Choroid plexus epithelial cell (primary cell): ENCODE data around the gene ZNF330.

Experiments
- DNase-seq: peaks from one replicate; pipeline ENCODE4 v3.0.0-alpha.2; 2010; ENCODE audit warnings: low read depth
- H3K4me3 ChIP-seq: 2 replicates; pipeline ENCODE4 v1.5.1; 2011; ENCODE audit warnings: low read depth, mild to moderate bottlenecking, control low read depth, low read length, moderate library complexity
- TF ChIP-seq, protein P1 (sequence below): conservative IDR thresholded peaks from 2 replicates; pipeline ENCODE4 v1.5.1; 2011; ENCODE audit warnings: low read depth, mild to moderate bottlenecking, control low read depth, inconsistent platforms, low read length, moderate library complexity

ZNF330 gene

DNA sequence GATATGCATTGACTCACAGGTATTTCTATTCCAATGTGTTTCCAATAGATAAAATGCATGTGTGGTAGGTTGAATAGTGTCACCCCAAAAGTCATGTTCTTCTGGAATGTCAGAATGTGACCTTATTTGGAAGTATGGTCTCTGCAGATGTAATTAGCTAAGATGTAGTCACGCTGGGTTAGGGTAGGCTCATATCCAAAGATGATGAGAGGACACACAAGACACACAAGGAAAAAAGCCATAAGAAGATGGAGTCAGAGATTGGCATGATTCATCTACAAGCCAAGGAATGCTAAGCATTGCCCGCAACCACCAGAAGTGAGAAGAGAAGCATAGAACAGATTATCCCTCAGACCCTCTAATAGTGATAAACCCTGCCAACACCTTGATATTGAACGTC, 17.5 kb downstream of the ZNF330 start:
- H3K4me3 ChIP-seq, result no peak overlapping the region
- TF ChIP-seq, protein P1, sequence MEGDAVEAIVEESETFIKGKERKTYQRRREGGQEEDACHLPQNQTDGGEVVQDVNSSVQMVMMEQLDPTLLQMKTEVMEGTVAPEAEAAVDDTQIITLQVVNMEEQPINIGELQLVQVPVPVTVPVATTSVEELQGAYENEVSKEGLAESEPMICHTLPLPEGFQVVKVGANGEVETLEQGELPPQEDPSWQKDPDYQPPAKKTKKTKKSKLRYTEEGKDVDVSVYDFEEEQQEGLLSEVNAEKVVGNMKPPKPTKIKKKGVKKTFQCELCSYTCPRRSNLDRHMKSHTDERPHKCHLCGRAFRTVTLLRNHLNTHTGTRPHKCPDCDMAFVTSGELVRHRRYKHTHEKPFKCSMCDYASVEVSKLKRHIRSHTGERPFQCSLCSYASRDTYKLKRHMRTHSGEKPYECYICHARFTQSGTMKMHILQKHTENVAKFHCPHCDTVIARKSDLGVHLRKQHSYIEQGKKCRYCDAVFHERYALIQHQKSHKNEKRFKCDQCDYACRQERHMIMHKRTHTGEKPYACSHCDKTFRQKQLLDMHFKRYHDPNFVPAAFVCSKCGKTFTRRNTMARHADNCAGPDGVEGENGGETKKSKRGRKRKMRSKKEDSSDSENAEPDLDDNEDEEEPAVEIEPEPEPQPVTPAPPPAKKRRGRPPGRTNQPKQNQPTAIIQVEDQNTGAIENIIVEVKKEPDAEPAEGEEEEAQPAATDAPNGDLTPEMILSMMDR, result no peak
- DNase-seq, result no peak

DNA sequence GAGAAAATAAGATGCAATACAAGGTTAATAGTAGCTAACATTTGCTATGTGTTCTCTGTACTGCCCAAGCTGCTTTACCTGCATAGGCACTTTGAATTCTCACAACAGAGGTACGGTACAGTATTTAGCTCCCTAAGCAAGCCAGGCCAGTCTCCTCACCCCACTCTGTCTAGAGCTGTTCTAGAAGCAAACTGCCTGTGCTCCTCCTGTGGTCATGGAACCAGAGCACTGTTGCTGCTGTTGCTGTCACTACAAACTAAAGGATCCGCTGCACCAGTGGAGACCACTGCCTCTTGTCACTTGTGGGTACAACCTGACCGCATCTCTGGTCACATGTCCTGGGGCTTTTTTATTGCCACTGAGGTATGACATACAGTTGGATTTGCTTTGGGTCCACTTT, 19.6 kb downstream of the ZNF330 start:
- H3K4me3 ChIP-seq, result no peak overlapping the region
- DNase-seq, result no peak
- TF ChIP-seq, protein P1, result no peak

DNA sequence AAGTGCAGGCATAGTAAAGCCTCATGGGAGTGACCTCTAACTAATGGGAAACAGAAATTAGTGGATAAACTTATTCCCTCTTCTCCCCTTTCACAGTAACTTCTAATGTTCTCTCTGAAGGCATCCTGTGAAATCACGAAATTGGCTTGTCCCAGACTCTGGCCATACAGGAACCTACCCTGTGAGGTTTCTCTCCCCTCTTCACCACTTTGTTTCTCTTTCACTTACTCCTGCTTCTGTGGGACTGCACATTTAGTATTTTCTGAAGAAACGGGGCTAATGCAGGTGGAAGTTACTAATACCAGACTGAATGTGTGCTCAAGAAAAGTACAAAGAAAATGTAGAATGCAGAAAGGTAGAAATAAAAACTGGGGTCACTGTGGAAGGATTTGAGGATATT, 20.0 kb downstream of the ZNF330 start:
- TF ChIP-seq, protein P1, result no peak
- no peak overlapping the region for H3K4me3 ChIP-seq
- no peak for DNase-seq

DNA sequence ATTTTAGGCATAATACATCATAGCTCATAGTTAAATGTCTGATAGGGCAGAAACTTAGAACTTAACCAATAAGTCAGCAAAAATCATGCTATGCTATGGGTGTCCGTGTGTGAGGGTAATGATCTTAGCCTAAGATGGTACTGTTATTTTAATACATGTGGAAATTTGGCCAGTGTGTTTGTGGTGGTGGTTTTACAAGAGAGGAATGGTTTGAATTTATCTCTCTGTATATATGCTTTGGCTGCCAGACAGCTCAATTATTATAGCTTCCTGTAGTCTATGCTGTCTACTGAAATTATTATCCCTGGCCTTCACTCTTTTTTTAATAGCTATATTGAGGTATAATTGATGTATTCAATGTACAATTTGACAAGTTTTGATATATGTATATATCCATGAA, 21.3 kb downstream of the ZNF330 start:
- no peak for DNase-seq
- TF ChIP-seq, protein P1, result no peak
- H3K4me3 ChIP-seq, result no peak overlapping the region

DNA sequence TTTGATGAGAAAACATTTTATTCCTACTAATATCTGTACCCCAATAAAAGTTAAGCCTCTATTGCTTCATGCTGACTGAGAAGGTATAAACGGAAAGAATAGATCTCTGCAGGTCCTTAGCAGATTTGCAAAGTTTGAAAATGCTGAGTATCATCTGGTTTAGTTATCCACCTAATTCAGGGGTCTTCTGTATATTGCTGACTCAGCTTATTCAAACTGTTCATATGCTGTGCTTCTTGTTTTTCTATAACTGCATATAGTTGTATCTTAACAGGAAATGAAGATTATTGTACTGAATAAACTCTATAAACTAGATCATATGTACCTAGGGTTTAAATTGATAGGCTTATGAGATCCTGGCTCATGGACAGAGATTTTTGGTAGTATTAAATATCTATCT, 23.7 kb downstream of the ZNF330 start:
- no peak for DNase-seq
- H3K4me3 ChIP-seq, result no peak overlapping the region
- TF ChIP-seq, protein P1, result no peak

DNA sequence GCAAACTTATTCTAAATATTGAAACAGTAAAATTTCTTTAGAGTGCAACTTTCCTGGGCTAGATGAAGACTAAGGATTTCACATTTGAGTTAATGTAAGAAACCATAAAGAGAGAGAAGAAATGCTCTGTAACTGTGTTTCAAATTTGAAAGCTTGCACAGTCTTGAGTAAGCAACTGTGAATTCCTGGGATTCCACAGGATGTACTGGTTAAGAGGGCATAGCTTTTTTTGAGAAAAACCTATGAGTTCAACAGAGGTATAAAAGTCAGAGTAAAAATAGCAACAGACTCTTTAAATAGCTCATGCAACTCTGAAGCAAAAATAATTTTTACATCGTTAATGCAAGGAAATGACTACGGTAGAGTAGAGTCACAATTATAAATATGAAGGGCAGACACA, 25.5 kb downstream of the ZNF330 start:
- DNase-seq, result peak; percentile 92
- TF ChIP-seq, protein P1, result no peak
- H3K4me3 ChIP-seq, result no peak overlapping the region

DNA sequence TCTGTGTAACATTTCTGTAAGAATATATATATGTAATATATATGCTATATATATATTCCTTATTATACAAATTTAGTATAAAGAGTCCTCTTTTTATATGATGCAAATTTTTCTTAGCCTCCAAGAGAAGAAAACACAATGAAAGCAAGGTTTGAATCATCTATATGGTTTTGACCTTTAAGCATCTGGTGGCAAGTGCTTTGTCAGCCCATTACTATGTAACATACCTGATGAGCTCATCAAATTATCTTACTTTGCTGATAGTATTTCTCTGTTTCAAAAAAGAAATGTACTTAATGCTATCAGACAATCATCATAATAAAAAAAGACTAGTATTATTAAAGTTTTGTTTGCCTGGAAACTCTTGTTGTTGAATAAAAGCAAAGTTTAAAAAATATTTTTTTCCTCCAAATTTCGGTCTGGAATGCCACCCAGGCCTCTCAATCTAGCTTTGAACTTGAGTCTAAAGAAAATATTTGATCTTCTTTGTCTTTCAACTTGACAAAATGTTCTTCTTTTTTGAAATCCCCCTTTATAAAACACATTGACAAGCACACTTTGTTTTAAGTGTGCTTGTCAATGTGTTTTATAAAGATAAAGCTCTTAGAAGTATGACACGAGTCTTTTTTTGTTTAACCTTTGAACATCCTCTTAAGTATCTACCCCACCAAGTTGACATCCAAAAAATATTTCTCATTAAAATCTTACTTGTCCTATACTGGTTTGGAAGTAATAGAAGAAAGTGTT, 26.2 kb downstream of the ZNF330 start:
- DNase-seq, result peak; percentile 20
- TF ChIP-seq, protein P1, result no peak

More for the DNA sequence above, 26.2 kb downstream of the ZNF330 start:
- no peak overlapping the region for H3K4me3 ChIP-seq
